ENCODE data around the gene AP2M1. TPM values are rescaled to one million over a fixed set of nuclear protein-coding genes. Genes with fewer than 3 reads are reported as not detected.
"Not testable (repeated sequence)": the region's sequence is repeated elsewhere in the genome, so short reads cannot be mapped to it uniquely, and the experiment has no call there.

Gene AP2M1
- total RNA-seq, 4 donors from 2014 or later, result 150 to 200 (median 195) TPM

- Histone ChIP-seq H3K9me3 (no peaks in the 10 kb centered on the region), H3K4me3 (peak overlapping the region; percentile 74 to 98 (median 84)), H3K4me1 (peaks cover 0 to 53% (median 18%) of the 10 kb centered on the region in 4 donors), H3K36me3 (peaks cover 0 to 6% (median 0%) of the 10 kb centered on the region in 3 donors), H3K27ac (peak overlapping the region; percentile 75 to 93 (median 84)), H3K27me3 (no peaks in the 10 kb centered on the region)
- no peak for DNase-seq
- TF ChIP-seq POLR2A (IDR thresholded peaks at IDR 0.05), result no peak
- TF ChIP-seq CTCF (IDR thresholded peaks at IDR 0.05), result no peak
Observed at GRCh38 chr3:184157206-184157605, 17.4 kb upstream of the AP2M1 start.

- H3K36me3 ChIP-seq, result peaks cover 0 to 11% (median 0%) of the 10 kb centered on the region in 3 donors
- no peak for TF ChIP-seq POLR2A (IDR thresholded peaks at IDR 0.05)
- TF ChIP-seq CTCF (IDR thresholded peaks at IDR 0.05), result no peak
- no peak overlapping the region for H3K27ac ChIP-seq
- H3K4me1 ChIP-seq, result peaks cover 0 to 54% (median 18%) of the 10 kb centered on the region in 4 donors
- no peaks in the 10 kb centered on the region for H3K27me3 ChIP-seq
- no peak for DNase-seq
- H3K4me3 ChIP-seq, result no peak overlapping the region
- H3K9me3 ChIP-seq, result no peaks in the 10 kb centered on the region
Observed at GRCh38 chr3:184158404-184158803, 16.3 kb upstream of the AP2M1 start.

GRCh38 chr3:184160456-184160855, 14.2 kb upstream of the AP2M1 start:
- DNase-seq, result no peak
- peaks cover 0 to 49% (median 18%) of the 10 kb centered on the region in 4 donors for H3K4me1 ChIP-seq
- H3K27me3 ChIP-seq, result no peaks in the 10 kb centered on the region
- H3K9me3 ChIP-seq, result no peaks in the 10 kb centered on the region
- H3K4me3 ChIP-seq, result no peak overlapping the region
- H3K27ac ChIP-seq, result peak overlapping the region in 3 of 4 donors; percentile 10 to 58 (median 35)
- peaks cover 0 to 29% (median 0%) of the 10 kb centered on the region in 3 donors for H3K36me3 ChIP-seq
- no peak for TF ChIP-seq POLR2A (IDR thresholded peaks at IDR 0.05)
- TF ChIP-seq CTCF (IDR thresholded peaks at IDR 0.05), result no peak

GRCh38 chr3:184162571-184163070, 12.0 kb upstream of the AP2M1 start:
- not testable (repeated sequence) for H3K27ac ChIP-seq, H3K27me3 ChIP-seq, H3K4me3 ChIP-seq, DNase-seq, H3K9me3 ChIP-seq
- H3K36me3 ChIP-seq, result peaks cover 0 to 51% (median 0%) of the 10 kb centered on the region in 3 donors
- peaks cover 0 to 37% (median 7%) of the 10 kb centered on the region in 4 donors for H3K4me1 ChIP-seq

- peaks cover 0 to 71% (median 0%) of the 10 kb centered on the region in 3 donors for H3K36me3 ChIP-seq
- H3K27me3 ChIP-seq, result no peaks in the 10 kb centered on the region
- H3K4me3 ChIP-seq, result no peak overlapping the region
- H3K27ac ChIP-seq, result no peak overlapping the region
- H3K4me1 ChIP-seq, result peaks cover 0 to 20% (median 4%) of the 10 kb centered on the region in 4 donors
- no peaks in the 10 kb centered on the region for H3K9me3 ChIP-seq
- no peak for TF ChIP-seq POLR2A (IDR thresholded peaks at IDR 0.05)
- no peak for TF ChIP-seq CTCF (IDR thresholded peaks at IDR 0.05)
- no peak for DNase-seq
Observed at GRCh38 chr3:184164648-184165330, 9.9 kb upstream of the AP2M1 start.

GRCh38 chr3:184165543-184165942, 9.1 kb upstream of the AP2M1 start:
- H3K4me1 ChIP-seq, result peaks cover 0 to 13% (median 2%) of the 10 kb centered on the region in 4 donors
- peaks cover 0 to 79% (median 0%) of the 10 kb centered on the region in 3 donors for H3K36me3 ChIP-seq

More at GRCh38 chr3:184165543-184165942, 9.1 kb upstream of the AP2M1 start:
- no peaks in the 10 kb centered on the region for H3K27me3 ChIP-seq
- H3K27ac ChIP-seq, result no peak overlapping the region
- H3K9me3 ChIP-seq, result no peaks in the 10 kb centered on the region
- TF ChIP-seq POLR2A (IDR thresholded peaks at IDR 0.05) (no peak), CTCF (IDR thresholded peaks at IDR 0.05) (no peak)
- no peak for DNase-seq
- H3K4me3 ChIP-seq, result no peak overlapping the region
